Panc1 (cell line): ENCODE data around the gene PSAP.

Source experiments
- CTCF ChIP-seq: fragments of 450-650 bp; IDR thresholded peaks from 2 replicates; pipeline ENCODE4 v1.5.1; 2017; ENCODE audit warnings: mild to moderate bottlenecking
- POLR2AphosphoS5 ChIP-seq: IDR thresholded peaks from 2 replicates; pipeline ENCODE4 v1.6.1; 2012; ENCODE audit warnings: mild to moderate bottlenecking, low read depth, low read length, moderate library complexity
- SIN3A ChIP-seq: IDR thresholded peaks from 2 replicates; pipeline ENCODE4 v1.6.1; 2012; ENCODE audit warnings: low read depth, mild to moderate bottlenecking, low read length, moderate library complexity, borderline replicate concordance; ENCODE audit not compliant: insufficient read depth

GRCh38 chr10:71829896-71830295 lies 21.2 kb downstream of the PSAP start:
- TF ChIP-seq CTCF: no peak
- TF ChIP-seq POLR2AphosphoS5: no peak
- TF ChIP-seq SIN3A: no peak
